Measurements from ENCODE around the gene CYP4B1.

- TF ChIP-seq, protein P1, sequence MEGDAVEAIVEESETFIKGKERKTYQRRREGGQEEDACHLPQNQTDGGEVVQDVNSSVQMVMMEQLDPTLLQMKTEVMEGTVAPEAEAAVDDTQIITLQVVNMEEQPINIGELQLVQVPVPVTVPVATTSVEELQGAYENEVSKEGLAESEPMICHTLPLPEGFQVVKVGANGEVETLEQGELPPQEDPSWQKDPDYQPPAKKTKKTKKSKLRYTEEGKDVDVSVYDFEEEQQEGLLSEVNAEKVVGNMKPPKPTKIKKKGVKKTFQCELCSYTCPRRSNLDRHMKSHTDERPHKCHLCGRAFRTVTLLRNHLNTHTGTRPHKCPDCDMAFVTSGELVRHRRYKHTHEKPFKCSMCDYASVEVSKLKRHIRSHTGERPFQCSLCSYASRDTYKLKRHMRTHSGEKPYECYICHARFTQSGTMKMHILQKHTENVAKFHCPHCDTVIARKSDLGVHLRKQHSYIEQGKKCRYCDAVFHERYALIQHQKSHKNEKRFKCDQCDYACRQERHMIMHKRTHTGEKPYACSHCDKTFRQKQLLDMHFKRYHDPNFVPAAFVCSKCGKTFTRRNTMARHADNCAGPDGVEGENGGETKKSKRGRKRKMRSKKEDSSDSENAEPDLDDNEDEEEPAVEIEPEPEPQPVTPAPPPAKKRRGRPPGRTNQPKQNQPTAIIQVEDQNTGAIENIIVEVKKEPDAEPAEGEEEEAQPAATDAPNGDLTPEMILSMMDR (IDR thresholded peaks at IDR 0.05), result no peak
- no peak for TF ChIP-seq POLR2A (IDR thresholded peaks at IDR 0.05)
Measured at GRCh38 chr1:46769028-46769740, 29.7 kb upstream of the CYP4B1 start.
